Uterus (tissue), 2 donors: Measurements from ENCODE around the gene CRHR2.

Experiments used
- CTCF ChIP-seq, 4 experiments: fragments of 200-600 bp in 2 of 4; fragments of 450-650 bp in 2 of 4; sonication (generic) in 2 of 4; IDR thresholded peaks; one replicate each; pipeline ENCODE4 v1.5.1; 2016 to 2019; ENCODE audit warnings: antibody characterized with exemption in 4 of 4, mild to moderate bottlenecking in 2 of 4, moderate library complexity in 1 of 4
- POLR2A ChIP-seq, 2 donors: fragments of 450-650 bp; IDR thresholded peaks; one replicate each; pipeline ENCODE4 v1.6.1; 2016; ENCODE audit warnings: antibody characterized with exemption in 2 of 2, mild to moderate bottlenecking in 1 of 2, moderate library complexity in 1 of 2

DNA sequence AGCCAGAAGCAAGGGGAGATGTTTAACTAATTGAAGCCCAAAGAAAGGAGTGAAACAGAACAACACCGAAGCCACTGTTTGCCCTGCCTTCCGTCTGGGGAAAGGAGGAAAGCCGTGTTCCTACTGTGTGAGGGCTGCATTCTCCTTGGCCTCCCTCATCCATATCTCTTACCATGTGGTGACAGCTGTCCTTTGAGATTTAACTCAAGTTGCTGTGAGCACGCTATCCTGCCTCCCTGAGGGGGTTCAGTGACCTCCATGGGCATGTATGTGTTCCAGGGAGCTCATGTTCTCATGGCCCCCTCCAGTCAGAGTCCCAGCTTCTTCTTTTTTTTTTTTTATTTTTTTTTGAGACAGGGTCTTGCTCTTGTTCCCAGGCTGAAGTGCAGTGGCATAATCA is 26.2 kb upstream of the CRHR2 start:
- TF ChIP-seq CTCF (IDR thresholded peaks at IDR 0.05) (no peak), POLR2A (IDR thresholded peaks at IDR 0.05) (no peak)
